Hematopoietic multipotent progenitor cell (in vitro differentiated cells): Measurements from ENCODE around the gene RANBP10. TPM values are rescaled to one million over a fixed set of nuclear protein-coding genes. Genes with fewer than 3 reads are reported as not detected.
"Not testable (repeated sequence)": the region's sequence is repeated elsewhere in the genome, so short reads cannot be mapped to it uniquely, and the experiment has no call there.

Source experiments
- DNase-seq, 3 donors: peaks; one replicate each; pipeline ENCODE4 v3.0.0-alpha.2; 2011 to 2015; ENCODE audit warnings: low read depth in 2 of 3, low spot score in 2 of 3
- total RNA-seq: library from RNA; depleted of rRNA; stranded (reverse); fragments of >200 nt; gene quantifications from one replicate; pipeline ENCODE4 v1.2.3, GENCODE V29; 2012

The RANBP10 gene
- total RNA-seq, 1 donor, result 13.7 TPM

- DNase-seq, result peak in 2 of 3 donors; percentile 48 to 75
These were observed 24.8 kb downstream of the RANBP10 start for GRCh38 chr16:67781565-67781921.

GRCh38 chr16:67780847-67781564 lies 25.4 kb downstream of the RANBP10 start:
- no peak for DNase-seq

DNA sequence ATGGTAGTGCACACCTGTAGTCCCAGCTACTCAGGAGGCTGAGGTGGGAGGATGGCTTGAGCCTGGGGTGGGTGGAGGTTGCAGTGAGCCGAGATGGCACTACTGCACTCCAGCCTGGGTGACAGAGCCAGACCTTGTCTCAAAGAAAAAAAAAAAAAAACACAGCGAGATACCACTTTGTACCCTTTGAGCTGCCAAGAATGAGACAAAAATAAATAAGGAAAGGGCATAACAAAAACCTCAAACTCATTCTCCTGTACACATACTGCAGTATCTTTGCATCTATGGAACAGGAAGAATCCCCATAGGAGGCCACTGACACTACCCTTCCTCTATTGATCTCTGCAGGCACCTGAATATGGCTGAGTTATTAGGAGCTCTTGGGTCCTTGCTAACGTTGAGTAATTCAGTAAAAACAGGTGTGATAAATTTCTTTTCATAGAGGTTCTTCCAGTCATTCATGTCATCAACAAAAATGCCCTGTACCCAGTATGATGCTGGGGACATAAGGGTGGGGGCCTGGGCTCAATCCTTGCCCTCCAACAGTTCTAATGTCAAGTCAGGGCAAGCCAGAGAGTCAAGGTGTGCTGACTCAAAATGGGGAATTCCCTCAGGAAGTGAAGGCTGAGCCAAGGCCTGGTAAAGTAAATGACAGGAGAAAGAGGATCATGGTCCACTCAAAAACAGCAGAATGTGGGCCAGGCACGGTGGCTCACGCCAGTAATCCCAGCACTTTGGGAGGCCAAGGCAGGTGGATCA lies 26.9 kb downstream of the RANBP10 start:
- no peak for DNase-seq

DNA sequence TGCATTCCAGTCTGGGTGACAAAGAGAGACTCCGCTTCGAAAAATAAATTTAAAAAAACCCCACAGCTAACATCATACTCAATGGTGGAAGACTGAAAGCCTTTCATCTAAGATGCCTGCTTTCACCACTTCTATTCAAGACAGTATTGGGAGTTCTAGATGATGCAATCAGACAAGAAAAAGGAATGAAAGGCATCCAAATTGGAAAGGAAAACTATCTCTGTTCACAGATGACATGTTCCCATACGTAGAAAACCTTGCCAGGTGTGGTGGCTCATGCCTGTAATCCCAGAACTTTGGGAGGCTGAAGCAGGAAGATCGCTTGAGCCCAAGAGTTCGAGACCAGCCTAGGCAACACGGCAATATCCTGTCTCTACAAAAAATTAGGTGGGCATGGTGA lies 31.1 kb downstream of the RANBP10 start:
- no peak for DNase-seq

DNA sequence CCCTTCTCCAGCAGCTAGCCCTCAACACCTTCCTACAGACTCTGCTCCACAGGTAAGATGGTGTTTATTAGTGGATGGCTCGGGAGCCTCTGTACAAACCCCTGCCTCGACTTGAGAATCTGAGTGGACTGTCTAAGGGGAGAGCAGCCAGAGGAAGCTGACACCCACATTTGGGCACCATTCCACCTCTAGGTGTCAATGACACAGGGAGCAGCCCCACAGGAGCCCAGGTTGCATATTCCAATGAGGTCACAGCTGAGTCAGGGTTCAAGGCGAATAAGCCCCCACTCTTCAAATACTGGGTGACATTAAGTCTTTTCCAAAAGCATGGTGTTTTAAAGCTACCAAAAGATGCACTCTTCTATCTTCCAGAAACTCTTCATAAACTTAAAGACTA lies 31.9 kb downstream of the RANBP10 start:
- DNase-seq, result no peak

DNA sequence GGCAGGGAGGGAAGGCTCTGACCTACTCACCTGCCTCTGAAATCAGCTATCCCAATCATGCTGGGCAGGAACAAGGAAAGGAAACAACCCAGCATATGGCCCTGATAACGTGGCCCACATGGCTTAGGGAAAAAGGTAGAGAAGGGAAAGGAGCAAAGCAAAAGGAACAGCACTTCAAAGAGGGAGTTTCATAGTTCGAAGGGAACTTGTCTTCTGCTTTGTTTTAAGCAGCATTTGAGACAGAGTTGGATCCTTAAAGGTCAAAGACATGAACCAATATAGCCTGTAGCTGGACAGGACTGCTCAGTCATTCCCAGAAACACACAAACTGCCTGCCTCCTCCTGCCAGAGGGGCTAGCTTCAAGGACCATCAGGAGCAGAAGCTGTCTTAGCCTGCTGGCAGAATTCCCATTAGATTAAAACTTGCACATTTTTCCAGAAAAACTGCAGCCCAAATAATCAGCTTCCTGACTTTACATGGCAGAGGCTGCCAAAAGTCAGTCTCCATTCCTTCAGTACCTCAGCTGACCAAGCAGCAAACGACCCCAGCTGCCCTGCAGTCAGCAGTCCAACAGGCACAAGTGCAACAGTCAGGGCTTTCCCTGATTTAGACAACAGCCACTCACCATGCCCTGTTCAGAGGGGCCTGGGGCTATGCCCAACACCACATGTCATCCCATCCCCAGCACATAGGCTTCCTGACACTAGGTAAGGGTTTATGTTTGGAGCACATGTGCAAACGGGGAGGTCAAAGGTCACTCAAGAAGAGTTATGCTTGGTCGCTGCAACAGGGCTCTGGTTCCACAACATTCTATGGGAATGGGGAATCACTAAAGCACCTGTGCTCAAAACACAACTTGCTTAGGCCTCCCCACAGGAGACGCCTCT lies 32.5 kb downstream of the RANBP10 start:
- DNase-seq, result no peak

- DNase-seq, result no peak
These were observed 33.3 kb downstream of the RANBP10 start for GRCh38 chr16:67773099-67773498.

- no peak for DNase-seq
These were observed 35.9 kb downstream of the RANBP10 start for GRCh38 chr16:67770346-67770991.

GRCh38 chr16:67767953-67768352 lies 38.4 kb downstream of the RANBP10 start:
- no peak for DNase-seq

DNA sequence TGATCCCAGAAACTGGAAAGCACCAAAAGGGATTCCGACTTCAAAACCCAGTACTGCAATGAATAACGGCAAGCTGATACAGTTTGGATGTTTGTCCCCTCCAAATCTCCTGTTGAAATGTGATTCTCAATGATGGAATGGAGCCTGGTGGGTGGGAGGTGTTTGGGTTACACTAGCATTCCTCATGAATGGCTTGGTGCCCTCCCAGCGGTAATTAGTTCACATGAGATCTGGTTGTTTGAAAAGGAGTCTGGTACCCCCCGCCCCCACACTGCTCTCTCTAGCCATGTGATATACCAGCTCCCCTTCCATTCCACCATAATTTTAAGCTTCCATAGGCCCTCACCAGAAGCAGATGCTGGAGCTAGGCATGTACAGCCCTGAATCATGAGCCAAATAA lies 40.1 kb downstream of the RANBP10 start:
- DNase-seq, result no peak

DNA sequence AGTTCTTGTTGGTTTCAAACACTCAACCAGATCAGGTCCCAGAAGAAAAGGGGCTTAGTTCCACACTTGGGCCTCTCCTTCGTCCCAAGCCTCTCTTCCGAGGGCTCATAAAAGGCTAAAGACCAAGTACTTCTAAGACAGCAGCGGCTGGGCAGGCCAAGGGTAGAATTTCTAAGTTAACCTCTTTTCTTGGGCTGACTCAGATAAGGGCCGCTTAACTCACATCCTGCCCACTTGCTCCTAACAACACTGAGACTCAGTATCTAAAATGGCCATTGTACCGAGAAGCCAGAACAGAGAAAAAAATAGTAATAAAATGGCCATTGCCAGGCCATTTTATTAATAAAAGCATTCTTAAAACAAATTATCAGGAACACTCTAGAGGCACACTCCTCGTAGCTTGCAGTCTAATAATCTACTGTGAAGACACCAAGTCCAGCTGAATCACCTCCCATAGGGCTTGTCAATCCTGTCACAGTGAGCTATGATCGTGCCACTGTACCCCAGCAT lies 42.1 kb downstream of the RANBP10 start:
- no peak for DNase-seq

DNA sequence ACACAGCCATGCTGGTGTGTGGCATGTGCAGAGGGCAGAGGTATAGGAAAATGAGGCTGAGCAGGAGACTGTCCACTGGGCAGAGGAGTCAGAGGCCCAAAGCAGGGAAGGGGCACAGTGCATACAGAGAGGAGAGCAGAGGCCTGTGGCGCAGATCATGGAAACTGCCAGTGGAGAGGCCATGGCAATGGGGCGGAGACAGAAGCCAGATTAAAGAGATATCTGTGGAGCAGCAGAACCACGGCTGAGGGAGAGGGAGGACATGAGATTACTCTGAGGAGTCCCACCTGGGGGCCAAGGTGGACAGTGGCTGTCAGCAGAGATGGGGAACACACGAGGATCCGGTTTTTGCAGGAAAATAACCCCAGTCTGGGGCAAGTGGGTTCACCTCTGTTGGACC lies 43.3 kb downstream of the RANBP10 start:
- no peak for DNase-seq

DNA sequence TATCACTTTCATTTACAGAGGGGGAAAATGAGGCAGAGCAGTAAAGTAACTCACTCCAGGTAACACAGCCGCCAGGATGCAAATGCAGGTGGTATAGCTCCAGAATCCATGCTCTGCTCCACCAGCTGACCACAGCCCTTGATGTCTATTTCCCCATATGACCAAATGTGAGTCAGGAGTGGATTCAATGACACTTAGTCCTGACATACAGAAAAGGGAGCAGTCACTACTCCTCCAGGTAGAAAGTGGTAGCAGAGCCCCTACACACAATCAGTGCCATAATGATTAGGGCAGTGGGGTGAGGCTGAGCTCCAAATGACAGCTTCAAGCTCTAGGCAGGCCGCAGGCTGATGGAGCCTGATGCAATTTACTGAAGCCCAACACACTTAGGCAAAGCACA lies 44.0 kb downstream of the RANBP10 start:
- no peak for DNase-seq

GRCh38 chr16:67761924-67762323 lies 44.4 kb downstream of the RANBP10 start:
- no peak for DNase-seq

GRCh38 chr16:67760956-67761230 lies 45.5 kb downstream of the RANBP10 start:
- DNase-seq, result no peak

DNA sequence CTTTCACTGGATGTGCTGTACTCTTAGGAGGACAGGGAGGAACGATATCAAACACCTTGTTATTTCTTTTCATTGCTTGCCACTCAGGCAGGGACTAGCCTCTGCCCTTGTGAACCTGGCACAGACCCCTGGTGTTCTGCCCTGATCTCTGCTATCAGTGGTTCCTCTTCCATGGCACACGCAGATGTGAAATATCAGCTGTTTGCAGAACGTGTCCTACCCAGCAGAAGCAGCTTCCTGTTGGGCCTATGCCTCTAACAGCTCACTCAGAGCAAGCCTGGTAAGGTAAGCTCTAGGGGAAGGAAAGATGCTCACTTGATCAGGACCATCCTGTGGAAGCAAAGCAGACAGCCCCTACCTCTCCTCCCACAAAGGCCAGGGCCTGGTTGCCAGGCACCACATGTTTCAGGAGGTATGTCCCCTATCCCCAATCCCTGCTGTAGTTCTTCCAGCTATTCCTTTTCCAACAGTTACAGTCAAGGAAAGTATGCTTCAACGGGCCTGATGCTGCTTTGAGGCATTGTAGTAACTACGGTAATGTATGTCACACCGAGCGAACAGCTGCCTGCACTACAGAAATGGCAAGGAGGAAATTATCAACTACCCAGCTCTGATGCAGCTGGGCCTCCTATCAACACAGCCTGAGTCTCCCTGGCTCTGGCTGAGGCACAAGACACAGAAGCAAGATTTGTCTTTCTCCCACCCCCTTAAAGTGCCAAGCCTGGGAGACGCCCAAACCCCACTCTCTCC lies 46.0 kb downstream of the RANBP10 start:
- peak in 2 of 3 donors; percentile 59 to 78 for DNase-seq

DNA sequence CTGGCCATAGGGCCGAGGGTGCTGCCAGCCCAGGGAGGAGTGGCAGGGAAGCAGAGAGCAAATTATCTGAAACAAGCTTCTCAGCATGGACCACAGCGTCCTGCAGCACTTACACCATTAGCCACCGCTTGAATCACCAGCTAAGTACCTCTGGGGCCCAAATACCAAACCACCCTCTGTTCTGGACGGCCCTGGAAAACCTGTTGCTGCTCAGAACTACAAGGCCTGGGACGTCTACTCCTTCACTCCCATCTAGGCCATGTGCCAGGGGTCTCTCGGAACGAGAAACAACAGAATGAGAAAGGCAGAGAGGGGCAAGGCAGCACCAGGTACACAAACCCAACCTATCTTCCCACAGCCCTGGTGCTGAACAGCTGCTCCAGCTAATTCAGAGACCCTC lies 47.4 kb downstream of the RANBP10 start:
- no peak for DNase-seq

- DNase-seq, result no peak
These were observed 48.4 kb downstream of the RANBP10 start for GRCh38 chr16:67758006-67758405.

DNA sequence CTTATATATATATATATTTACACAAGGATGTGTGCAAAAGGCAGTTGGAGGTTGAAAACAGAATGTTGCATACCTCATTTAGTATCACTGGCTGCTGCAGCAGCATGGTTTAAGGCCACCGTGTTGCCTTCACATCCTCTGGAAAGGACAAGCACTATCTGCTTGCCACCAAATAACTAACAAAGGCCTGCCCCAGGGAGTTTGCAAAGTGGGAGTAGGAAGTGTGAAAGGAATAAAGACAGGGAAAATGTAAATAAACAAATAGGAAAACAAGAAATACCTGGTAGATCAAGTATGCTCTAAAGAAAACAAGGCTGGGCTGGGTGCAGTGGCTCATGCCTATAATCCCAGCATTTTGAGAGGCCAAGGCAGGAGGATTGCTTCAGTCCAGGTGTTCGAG lies 53.7 kb downstream of the RANBP10 start:
- DNase-seq, result no peak

DNA sequence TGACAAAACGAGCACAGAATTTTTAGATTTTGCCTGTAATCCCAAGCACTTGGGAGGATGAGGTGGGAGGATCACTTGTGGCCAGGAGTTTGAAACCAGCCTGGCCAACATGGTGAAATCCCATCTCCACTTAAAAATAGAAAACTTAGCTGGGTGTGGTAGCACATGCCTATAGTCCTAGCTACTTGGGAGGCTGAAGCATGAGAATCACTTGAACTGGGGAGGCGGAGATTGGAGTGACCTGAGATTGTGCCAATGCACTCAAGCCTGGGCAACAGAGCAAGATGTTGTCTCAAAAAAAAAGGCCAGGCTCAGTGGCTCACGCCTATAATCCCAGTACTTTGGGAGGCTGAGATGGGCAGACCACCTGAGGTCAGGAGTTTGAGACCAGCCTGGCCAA lies 55.0 kb downstream of the RANBP10 start:
- not testable (repeated sequence) for DNase-seq
